DMS153 (cell line): ENCODE data around the gene STS.
A peak's percentile ranks its signal among the peaks of the same experiment; 100 is the strongest.
"Not testable (repeated sequence)": the region's sequence is repeated elsewhere in the genome, so short reads cannot be mapped to it uniquely, and the experiment has no call there.

Experiments
- DNase-seq: peaks from one replicate; lab custom pipeline; 2025; lab: John Stamatoyannopoulos, UW

Gene STS

DNA sequence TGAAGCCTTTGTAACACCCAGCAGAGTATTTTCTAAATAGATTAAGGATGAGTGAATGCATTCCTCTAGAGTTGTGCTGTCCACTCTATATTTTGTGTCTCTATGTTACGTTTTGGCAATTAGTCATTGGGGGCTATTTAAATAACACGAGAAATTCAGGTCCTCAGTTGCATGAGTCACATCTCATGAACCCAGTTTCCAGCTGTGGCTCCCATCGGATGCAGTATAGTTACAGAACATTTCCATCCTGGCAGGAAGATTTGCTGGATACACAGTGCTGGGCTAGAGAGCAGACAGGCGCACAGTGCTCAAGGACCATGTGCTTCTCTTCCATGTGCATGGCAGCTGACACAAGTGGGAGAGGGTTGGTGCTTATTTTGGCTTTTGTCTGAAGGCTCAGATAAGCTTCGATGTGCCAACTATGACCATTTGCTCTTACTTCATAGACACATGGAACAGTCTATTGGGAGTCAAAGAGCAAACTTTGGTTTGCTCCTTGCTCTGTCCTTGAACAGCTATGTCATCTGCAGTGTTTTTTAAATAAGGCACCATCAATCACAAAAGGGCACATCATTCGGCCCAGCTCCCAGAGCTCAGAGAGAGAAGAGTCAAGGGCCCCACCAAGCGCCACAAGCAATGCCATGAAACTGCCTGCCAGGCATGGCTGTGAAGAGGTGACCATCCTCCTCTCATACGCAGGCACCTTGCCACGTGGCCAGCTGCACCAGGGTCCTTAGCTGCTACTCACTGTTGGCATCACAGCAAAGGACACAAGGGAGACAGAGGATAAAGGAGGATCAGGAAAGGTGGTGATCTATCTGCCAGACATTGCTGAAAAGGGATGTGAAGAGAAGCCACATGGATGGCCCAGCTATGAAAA is 8.1 kb upstream of the STS start:
- DNase-seq, result no peak

- no peak for DNase-seq
Observed at GRCh38 chrX:7143076-7143475, 4.4 kb upstream of the STS start.

GRCh38 chrX:7143941-7144525 is 3.5 kb upstream of the STS start:
- no peak for DNase-seq

DNA sequence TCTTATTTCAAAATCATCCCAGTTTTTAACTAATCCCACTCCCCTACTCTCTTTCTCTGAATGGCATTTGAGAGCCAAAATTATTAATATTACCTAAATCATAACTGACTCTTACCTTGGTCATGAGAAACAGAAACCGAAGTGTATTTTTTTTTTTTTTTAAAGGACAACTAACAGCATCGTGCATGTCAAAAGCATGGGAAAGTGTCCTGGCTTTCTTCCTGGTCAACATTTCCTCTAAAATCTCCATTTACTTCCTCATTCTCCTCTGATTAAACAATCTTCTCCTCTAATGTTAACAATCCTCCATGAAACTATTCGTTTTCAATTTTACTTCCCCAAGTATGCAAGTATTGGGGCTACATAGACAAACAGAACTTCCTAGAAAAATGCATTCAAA is 2.1 kb upstream of the STS start:
- DNase-seq, result peak; percentile 10

- DNase-seq, result no peak
Observed at GRCh38 chrX:7146020-7146702, 1.4 kb upstream of the STS start.

DNA sequence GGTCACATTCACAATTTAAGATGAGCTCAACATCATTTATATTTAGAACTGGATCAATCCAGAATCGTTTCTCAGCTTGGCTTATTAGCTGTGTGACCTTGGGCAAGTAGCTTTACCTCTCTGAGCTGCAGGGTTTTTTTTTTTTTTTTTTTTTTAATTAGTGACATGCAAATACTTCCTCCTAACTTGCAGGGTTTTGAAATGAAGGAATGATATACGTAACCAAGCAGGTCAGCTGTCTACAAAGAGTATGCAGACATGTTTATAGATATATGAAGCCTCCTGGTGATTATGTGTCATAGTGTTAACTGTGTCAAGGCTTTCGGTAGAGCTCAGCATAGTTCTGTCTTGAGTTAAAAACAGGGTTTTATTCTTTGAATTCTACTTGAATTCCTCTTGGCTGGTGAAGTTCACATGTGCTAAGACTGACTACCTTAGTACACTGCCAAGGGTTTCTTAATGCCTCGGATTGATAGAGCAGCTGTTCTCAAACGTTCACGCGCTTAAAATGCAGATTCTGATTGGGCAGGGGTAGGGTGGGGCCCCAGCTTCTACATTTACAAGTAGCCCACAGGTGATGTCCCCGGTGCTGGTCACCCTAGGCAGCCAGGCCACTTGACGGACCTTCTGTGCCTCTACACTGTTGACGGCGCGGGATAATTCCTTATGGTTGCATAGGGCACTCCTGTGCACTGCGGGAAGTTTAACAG is 654 bp upstream of the STS start:
- no peak for DNase-seq

DNA sequence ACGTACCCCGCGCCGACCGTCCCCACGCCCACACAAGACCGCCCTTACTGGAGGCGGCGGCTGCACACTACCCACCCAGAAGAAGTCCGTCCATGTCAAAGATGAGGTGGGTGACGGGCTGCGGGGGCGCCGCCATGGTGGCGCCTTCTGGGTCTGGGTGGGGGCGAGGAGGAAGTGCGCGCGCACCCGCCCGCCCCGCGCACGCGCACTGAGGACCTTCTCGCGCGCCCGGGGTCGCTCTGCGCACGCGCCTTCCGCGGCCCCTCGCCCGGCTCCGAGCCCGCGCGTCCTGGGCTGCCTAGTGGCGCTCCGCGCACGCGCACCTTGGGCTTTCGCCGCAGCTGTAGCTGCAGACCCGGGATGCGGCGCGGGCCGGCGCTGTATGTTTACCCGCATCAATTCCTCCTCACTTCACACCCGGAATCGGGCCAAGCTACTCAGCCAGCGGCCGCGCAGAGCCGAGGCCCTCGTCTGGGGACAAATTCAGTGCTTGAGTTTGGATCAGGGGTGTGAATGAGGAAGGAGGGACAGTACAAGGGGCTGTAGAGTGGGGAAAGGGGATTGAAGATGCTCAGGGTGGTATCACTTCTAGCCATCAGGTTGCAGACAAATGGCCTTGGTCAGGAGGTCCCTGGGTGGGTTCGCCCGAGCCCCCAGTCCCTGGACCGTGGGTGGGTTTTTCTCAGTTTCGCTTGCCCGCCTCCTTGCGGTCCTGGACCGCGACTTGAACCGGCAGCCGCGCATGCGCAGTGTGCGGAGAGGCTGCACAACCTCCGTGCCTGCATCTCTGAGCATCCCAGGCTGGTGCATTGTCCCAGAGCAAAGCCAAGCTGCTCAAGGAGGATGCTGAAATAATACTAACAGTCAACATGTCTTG is 704 bp downstream of the STS start, which contains the start of gene PUDP:
Gene PUDP (minus strand): TSS at position 176 of the 877 bp plus-strand sequence. CDS start 40 bp downstream, at position 136.
- peak; percentile 56 for DNase-seq

DNA sequence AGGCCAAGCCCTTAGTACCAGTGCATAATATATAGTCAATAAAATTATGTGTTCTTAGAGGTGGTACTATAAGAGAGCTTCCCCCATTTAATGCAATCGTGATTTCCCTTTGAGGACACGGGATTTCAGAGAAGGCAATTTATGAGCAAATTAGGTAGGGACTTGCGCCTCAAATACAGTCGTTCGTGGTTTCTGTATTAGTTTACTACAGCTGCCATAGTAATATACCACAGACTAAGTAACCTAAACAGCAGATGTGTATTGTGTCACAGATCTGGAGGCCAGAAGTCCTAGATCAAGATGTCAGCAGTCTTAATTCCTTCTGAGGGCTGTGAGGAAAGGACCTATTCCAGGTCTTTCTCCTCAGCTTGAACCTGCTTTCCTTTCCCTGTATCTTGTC is 1.9 kb downstream of the STS start:
- no peak for DNase-seq

DNA sequence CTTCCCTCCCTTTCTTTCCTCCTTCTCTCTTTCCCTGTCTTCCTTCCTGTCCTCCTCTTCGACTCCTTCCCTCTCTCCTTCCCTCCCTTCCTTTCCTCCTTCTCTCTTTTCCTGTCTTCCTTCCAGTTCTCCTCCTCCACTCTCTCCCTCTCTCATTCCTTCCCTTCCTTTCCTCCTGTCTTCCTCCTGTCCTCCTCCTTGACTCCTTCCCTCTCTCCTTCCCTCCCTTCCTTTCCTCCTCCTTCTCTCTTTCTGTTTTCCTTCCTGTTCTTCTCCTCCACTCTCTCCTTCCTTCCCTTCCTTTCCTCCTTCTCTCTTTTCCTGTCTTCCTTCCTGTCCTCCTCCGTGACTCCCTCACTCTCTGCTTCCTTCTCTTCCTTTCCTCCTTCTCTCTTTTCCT is 5.7 kb downstream of the STS start:
- DNase-seq, result no peak

GRCh38 chrX:7154041-7154597 is 6.6 kb downstream of the STS start:
- no peak for DNase-seq

- no peak for DNase-seq
Observed at GRCh38 chrX:7155163-7155562, 7.7 kb downstream of the STS start.

DNA sequence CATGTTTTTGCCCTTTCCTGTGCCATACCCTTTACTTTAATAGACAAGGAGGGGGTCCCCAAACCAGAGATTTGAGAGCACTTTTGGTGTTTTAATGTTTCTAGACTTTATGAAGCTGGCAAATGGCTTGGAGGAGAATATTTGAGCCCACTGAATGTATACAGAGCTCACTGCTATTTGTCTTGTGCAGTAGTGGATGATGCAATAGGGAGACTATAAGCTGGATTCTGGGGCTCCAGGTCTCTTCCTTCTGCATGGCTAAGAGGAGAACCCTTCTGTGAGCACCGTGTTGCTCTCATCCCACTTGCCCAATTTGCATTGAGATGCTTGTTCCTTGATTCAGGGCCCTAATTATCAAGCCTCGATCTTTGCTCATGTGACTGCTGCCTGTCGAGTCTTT is 9.4 kb downstream of the STS start:
- DNase-seq, result no peak

DNA sequence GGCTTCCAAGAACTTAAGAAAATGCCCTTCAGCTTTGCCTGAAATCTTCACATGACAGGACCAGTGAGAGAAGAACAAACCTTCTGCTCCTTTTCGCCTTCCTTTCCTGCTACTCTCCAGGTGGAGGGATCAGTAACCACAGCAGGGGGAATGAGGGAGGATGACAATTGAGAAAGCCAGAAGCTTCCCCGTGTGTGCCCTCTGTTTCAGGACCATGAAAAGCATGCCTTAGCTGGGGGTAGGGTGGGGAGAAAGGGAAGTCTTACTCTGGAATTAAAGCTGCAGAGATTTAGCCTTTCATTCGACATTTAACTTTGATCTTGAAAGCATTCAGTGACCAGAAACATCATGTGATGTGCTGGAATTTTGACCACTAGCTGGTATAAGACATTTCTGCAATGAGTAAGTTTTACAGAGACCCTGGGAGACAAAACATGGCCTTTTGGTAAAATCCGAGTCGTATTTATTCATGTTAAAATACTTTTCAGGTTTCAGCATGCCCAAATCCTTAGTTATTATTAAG is 11.0 kb downstream of the STS start:
- no peak for DNase-seq

DNA sequence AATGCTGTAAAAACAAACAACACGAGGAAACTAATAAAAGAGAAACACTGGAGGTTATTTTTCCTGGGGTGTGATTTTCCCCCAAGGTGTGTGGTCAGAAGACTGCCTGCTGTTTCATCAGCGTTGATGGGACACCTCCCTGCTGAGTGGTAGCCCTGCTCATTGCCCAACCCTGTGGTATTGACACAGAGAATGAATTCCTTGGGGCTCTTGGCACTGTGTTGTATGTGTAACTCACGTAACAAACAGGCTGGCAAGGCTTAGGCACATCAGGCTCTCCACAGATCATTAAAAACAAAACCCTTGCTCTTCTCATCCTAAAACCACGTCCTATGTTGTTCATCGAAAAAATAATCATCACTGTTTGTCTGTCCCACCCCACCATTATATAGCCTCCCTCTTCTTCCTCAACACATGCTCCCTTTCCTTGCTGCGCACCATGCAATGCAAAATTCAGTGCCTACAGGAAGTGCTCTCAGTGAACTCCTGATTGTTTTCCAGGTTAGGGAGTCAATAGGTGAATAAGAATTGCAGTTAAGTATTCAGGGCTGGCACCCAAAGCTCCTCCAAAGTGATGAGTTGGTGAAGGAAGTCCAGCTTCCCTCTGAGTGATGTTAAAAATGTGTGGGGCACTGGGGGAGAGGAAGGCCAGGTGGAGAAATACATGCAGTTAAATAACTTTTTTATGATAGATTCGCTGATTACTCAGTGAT is 11.8 kb downstream of the STS start:
- DNase-seq, result peak; percentile 29

- DNase-seq, result no peak
Observed at GRCh38 chrX:7163146-7163677, 15.7 kb downstream of the STS start.

GRCh38 chrX:7164174-7164573 is 16.7 kb downstream of the STS start:
- no peak for DNase-seq

DNA sequence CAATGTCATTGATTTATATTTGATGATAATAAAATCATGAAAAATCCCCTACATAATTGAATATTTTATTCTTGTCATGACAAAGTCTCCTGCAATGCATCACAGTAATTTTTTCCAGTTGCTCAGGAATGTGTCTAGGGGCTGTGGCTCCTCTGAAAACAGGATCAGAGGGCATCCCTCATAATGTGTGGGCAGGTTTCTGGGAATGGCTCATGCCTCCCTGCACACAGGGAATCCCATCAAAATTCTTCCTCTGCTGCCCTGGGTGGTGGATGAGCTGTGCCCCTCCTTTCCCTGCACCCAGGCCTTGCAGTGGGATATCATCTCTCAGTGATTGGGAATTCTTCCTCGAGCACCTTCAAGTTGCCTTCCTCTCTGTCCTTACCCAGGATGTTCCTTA is 20.9 kb downstream of the STS start:
- DNase-seq, result no peak

- no peak for DNase-seq
Observed at GRCh38 chrX:7169627-7170026, 22.1 kb downstream of the STS start.

GRCh38 chrX:7170898-7171297 is 23.4 kb downstream of the STS start:
- no peak for DNase-seq

DNA sequence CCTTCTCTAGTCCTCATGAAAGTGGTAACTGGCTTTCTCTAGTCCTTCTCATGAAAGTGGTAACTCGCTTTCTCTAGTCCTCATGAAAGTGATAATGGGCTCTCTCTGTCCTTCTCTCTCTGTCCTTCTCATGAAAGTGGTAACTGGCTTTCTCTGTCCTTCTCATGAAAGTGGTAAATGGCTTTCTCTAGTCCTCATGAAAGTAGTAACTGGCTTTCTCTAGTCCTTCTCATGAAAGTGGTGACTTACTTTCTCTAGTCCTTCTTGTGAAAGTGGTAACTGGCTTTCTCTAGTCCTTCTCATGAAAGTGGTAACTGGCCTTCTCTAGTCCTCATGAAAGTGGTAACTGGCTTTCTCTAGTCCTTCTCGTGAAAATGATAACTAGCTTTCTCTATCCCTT is 31.3 kb downstream of the STS start:
- not testable (repeated sequence) for DNase-seq
